ENCODE results near the gene ZNF860.

- TF ChIP-seq, protein P1, sequence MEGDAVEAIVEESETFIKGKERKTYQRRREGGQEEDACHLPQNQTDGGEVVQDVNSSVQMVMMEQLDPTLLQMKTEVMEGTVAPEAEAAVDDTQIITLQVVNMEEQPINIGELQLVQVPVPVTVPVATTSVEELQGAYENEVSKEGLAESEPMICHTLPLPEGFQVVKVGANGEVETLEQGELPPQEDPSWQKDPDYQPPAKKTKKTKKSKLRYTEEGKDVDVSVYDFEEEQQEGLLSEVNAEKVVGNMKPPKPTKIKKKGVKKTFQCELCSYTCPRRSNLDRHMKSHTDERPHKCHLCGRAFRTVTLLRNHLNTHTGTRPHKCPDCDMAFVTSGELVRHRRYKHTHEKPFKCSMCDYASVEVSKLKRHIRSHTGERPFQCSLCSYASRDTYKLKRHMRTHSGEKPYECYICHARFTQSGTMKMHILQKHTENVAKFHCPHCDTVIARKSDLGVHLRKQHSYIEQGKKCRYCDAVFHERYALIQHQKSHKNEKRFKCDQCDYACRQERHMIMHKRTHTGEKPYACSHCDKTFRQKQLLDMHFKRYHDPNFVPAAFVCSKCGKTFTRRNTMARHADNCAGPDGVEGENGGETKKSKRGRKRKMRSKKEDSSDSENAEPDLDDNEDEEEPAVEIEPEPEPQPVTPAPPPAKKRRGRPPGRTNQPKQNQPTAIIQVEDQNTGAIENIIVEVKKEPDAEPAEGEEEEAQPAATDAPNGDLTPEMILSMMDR (IDR thresholded peaks at IDR 0.05), result no peak
- TF ChIP-seq POLR2A (IDR thresholded peaks at IDR 0.05), result no peak
Observed at GRCh38 chr3:31966978-31967591, 14.5 kb upstream of the ZNF860 start.

Data from adrenal gland (tissue), 5 donors.